Smooth muscle cell (in vitro differentiated cells): ENCODE data around the gene GPHB5. TPM values are rescaled to one million over a fixed set of nuclear protein-coding genes. Genes with fewer than 3 reads are reported as not detected.

Experiments
- polyA plus RNA-seq: library from polyadenylated mRNA; unstranded; fragments of >200 nt; fragmentation: Nextera tagmentation; extraction: Ambion mirVana; gene quantifications from 2 replicates; pipeline ENCODE4 v1.2.1, GENCODE V29; 2016
- total RNA-seq: library from RNA; depleted of rRNA; stranded (reverse); fragments of >200 nt; gene quantifications from 2 replicates; pipeline ENCODE4 v1.2.3, GENCODE V29; 2014

The GPHB5 gene
- total and polyA plus RNA-seq, 2 experiments from 2014 or later = not detected

Other genes with a start within 250 kb of the GPHB5 start
- gene RHOJ, start 114.5 kb downstream of the GPHB5 start, total RNA-seq = 4.6 and 5.1 TPM in 2 replicates
- gene RHOJ, start 114.5 kb downstream of the GPHB5 start, polyA plus RNA-seq = 3.4 and 3.7 TPM in 2 replicates
- gene PPP2R5E, start 224.4 kb upstream of the GPHB5 start, total RNA-seq = 25.7 and 47.7 TPM in 2 replicates
- 30.4 and 31.7 TPM in 2 replicates for gene PPP2R5E, start 224.4 kb upstream of the GPHB5 start, polyA plus RNA-seq